Aorta (tissue), 5 donors: Measurements from ENCODE around the gene SIVA1. TPM values are rescaled to one million over a fixed set of nuclear protein-coding genes. Genes with fewer than 3 reads are reported as not detected.

ENCODE experiments used
- ATAC-seq: fragments of 200-7000 bp; cut with Tn5 transposase; one replicate; pipeline ENCODE4 v1.9.1; 2022; ENCODE audit warnings: moderate library complexity; ENCODE audit not compliant: low FRiP score
- DNase-seq, 2 donors: peaks; one replicate each; pipeline ENCODE4 v3.0.0-alpha.2; 2020
- H3K27ac ChIP-seq, 2 donors: one replicate each; pipeline ENCODE4 v1.5.1; 2013; ENCODE audit warnings: low read length in 2 of 2, mild to moderate bottlenecking in 2 of 2, moderate library complexity in 2 of 2, control low read depth in 1 of 2, inconsistent platforms in 1 of 2, low read depth in 1 of 2
- H3K27me3 ChIP-seq, 2 donors: one replicate each; pipeline ENCODE4 v1.6.1; 2013; ENCODE audit warnings: control low read depth in 1 of 2, low read length in 1 of 2, mild to moderate bottlenecking in 1 of 2, moderate library complexity in 1 of 2; ENCODE audit not compliant: insufficient read depth in 2 of 2, control insufficient read depth in 1 of 2
- H3K36me3 ChIP-seq, 2 donors: one replicate each; pipeline ENCODE4 v1.6.1; 2013; ENCODE audit warnings: control low read depth in 1 of 2, low read length in 1 of 2, mild to moderate bottlenecking in 1 of 2; ENCODE audit not compliant: insufficient read depth in 2 of 2, control insufficient read depth in 1 of 2
- H3K4me1 ChIP-seq, 2 donors: one replicate each; pipeline ENCODE4 v1.6.1; 2013; ENCODE audit warnings: low read length in 2 of 2, control low read depth in 1 of 2, mild to moderate bottlenecking in 1 of 2, moderate library complexity in 1 of 2; ENCODE audit not compliant: insufficient read depth in 2 of 2, control insufficient read depth in 1 of 2
- H3K4me3 ChIP-seq, 2 donors: one replicate each; pipeline ENCODE4 v1.5.1; 2013; ENCODE audit warnings: low read length in 2 of 2, control low read depth in 1 of 2, mild to moderate bottlenecking in 1 of 2
- H3K9me3 ChIP-seq: one replicate; pipeline ENCODE4 v1.6.1; 2013; ENCODE audit warnings: mild to moderate bottlenecking, low read length; ENCODE audit not compliant: control insufficient read depth
- WGBS, 2 donors: extraction: QIAGEN DNeasy Blood & Tissue Kit; methylation state at CpG; one replicate each; pipeline ENCODE4 v1.1.7; 2013; 5-methylcytosine and 5-hydroxymethylcytosine counted together
- intact Hi-C, 2 donors: fragments of 100-400 bp; cut with DNase I; formaldehyde crosslinking; loops; one replicate each; pipeline versions ENCODE4 v1.14.2 to v1.15.0; 2022
- polyA plus RNA-seq, 2 donors: library from polyadenylated mRNA; stranded (reverse); fragments of 200-250 nt; gene quantifications; one replicate each; pipeline ENCODE4 v1.2.3, GENCODE V29; 2013
- total RNA-seq, 2 donors: library from RNA; stranded (reverse); fragmentation: NEBNext Ultra II Directional; extraction: Animal tissue kit (Norgen Biotek cat#: 25700); gene quantifications; one replicate each; pipeline ENCODE4 v1.2.1, GENCODE V29; 2021
- donor health status: healthy with polysubstance abuse.
- donor health status: Bipolar disorder and iron deficiency.
- donor health status: DM: no; HTN: no; CAD: no.
- donor health status: DM: no; HTN: no; CAD: no.
- donor health status: DM: yes; HTN: yes; CAD: no.

Gene SIVA1
- total and polyA plus RNA-seq, 4 donors = 74.3 to 241 (median 151) TPM

DNA sequence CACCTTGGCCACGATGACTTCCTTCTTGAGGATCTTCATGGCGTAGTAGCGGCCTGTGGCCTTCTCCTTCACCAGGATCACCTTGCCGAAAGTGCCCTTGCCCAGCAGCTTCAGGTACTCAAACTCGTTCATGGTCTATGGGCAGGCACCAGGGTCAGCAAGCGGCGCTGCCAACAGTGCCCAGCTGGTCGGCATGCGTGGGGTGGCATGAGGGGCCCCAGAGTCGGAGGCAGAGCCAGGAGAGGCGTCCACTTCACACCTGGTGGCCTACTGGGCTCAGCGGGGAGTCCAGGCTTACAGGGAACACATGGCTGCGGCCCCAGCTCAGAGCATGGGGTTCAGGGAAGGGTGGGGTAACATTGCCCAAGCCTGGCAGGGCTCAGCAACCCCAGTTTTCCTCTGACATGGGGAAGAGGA lies 22.1 kb downstream of the SIVA1 start:
- 88% methylated on average over 13 of the region's 13 CpGs for WGBS, 2 donors
- no peak overlapping the region for H3K27ac ChIP-seq
- H3K4me3 ChIP-seq = no peak overlapping the region
- no peaks in the 10 kb centered on the region for H3K36me3 ChIP-seq
- DNase-seq = no peak
- no peak for ATAC-seq
- intact Hi-C loops = no loop called here
- H3K4me1 ChIP-seq = no peaks in the 10 kb centered on the region
- H3K27me3 ChIP-seq = no peaks in the 10 kb centered on the region
- H3K9me3 ChIP-seq = no peaks in the 10 kb centered on the region

GRCh38 chr14:104776481-104776880 lies 23.5 kb downstream of the SIVA1 start:
- Histone ChIP-seq H3K9me3 (no peaks in the 10 kb centered on the region), H3K36me3 (no peaks in the 10 kb centered on the region), H3K4me3 (no peak overlapping the region), H3K27me3 (no peaks in the 10 kb centered on the region), H3K27ac (no peak overlapping the region), H3K4me1 (no peaks in the 10 kb centered on the region)
- WGBS, 2 donors = 98 to 100% methylated on average over 15 of the region's 15 CpGs
- intact Hi-C loops = no loop called here
- DNase-seq = no peak
- no peak for ATAC-seq

DNA sequence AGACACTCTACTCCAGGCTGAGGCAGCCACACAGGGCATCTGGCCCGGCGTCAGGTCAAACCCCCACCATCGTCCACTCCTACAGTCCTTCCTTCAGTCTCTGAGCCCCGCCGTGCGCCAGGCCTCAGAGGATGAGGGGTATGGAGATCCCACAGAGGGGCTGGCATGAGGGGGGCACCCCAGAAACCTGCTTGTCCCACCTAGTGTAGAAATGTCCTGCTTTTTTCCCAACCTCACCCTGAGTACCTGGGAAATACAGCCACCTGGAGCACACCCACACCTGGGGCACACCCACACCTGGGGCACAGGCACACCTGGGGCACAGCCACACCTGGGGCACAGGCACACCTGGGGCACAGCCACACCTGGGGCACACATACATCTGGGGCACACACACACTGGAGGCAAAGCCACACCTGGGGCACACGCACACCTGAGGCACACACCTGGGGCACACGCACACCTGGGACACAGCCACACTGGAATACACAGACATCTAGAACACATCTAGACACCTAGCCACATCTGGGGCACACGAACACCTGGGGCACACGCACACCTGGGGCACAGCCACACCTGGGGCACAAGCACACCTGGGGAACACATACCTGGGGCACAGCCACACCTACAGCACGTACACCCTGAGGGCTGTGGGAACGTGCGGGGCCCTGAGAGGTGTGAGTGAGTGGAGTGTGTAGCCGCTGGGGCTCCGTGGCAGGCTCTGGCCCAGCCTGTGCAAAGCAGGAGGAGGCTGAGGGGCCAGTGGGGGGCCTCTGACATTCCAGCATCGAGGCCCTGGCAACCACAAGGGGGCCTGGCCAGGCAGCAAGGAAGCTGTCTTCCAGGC lies 24.2 kb downstream of the SIVA1 start:
- H3K36me3 ChIP-seq = no peaks in the 10 kb centered on the region
- H3K4me3 ChIP-seq = no peak overlapping the region
- H3K27ac ChIP-seq = no peak overlapping the region
- H3K9me3 ChIP-seq = no peaks in the 10 kb centered on the region
- intact Hi-C loops = no loop called here
- H3K27me3 ChIP-seq = no peaks in the 10 kb centered on the region
- H3K4me1 ChIP-seq = no peaks in the 10 kb centered on the region
- 75 to 83% methylated on average over 16 of the region's 16 CpGs for WGBS, 2 donors
- ATAC-seq (no peak), DNase-seq (no peak)

- no peaks in the 10 kb centered on the region for H3K27me3 ChIP-seq
- no peak overlapping the region for H3K4me3 ChIP-seq
- DNase-seq (no peak), ATAC-seq (no peak)
- no peaks in the 10 kb centered on the region for H3K4me1 ChIP-seq
- no peak overlapping the region for H3K27ac ChIP-seq
- H3K9me3 ChIP-seq = no peaks in the 10 kb centered on the region
- WGBS, 2 donors = 67 to 70% methylated on average over 15 of the region's 15 CpGs
- intact Hi-C loops = no loop called here
- no peaks in the 10 kb centered on the region for H3K36me3 ChIP-seq
These were observed 24.9 kb downstream of the SIVA1 start for GRCh38 chr14:104777808-104778249.

- no peak overlapping the region for H3K27ac ChIP-seq
- no peaks in the 10 kb centered on the region for H3K4me1 ChIP-seq
- intact Hi-C loops = no loop called here
- ATAC-seq = no peak
- H3K9me3 ChIP-seq = no peaks in the 10 kb centered on the region
- no peaks in the 10 kb centered on the region for H3K27me3 ChIP-seq
- DNase-seq = no peak
- H3K4me3 ChIP-seq = no peak overlapping the region
- WGBS, 2 donors = 83 to 87% methylated on average over 13 to 15 of the region's 15 CpGs
- no peaks in the 10 kb centered on the region for H3K36me3 ChIP-seq
These were observed 25.9 kb downstream of the SIVA1 start for GRCh38 chr14:104778694-104779331.

GRCh38 chr14:104779776-104780512 lies 27.0 kb downstream of the SIVA1 start:
- Histone ChIP-seq H3K27ac (no peak overlapping the region), H3K4me3 (no peak overlapping the region), H3K27me3 (no peaks in the 10 kb centered on the region), H3K4me1 (no peaks in the 10 kb centered on the region), H3K9me3 (no peaks in the 10 kb centered on the region), H3K36me3 (no peaks in the 10 kb centered on the region)
- ATAC-seq (no peak), DNase-seq (no peak)
- 88% methylated on average over 32 of the region's 32 CpGs for WGBS, 2 donors
- intact Hi-C loops = no loop called here

DNA sequence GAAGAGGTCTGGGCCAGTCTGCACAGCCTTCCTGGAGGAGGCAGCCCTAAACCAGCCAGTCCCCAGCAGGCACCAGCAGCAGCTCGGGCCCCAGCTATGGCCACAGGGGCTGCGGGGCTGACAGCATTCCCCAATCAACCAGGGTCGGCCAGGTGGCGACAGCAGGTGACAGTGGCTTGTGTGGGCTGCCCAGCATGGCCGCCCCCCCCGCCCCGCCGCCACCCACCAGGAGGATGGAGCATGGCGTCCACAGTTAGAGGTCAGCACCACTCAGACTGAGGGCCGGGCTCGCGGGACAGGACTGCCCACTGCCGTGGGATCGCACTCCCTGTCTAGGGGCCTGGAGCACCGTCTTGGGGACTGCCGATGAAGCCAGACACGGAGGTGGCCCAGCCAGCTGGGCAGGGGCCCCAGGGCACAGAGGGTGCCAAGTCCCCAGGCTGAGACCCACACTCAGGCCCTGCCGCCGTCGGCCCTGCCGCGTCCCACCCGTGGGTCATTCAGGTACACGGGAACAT lies 27.6 kb downstream of the SIVA1 start:
- no peaks in the 10 kb centered on the region for H3K36me3 ChIP-seq

GRCh38 chr14:104781271-104782077 lies 28.5 kb downstream of the SIVA1 start:
- ATAC-seq (no peak), DNase-seq (no peak)
- Histone ChIP-seq H3K36me3 (no peaks in the 10 kb centered on the region), H3K4me3 (no peak overlapping the region), H3K4me1 (no peaks in the 10 kb centered on the region), H3K27ac (no peak overlapping the region), H3K27me3 (no peaks in the 10 kb centered on the region), H3K9me3 (no peaks in the 10 kb centered on the region)
- 86% methylated on average over 17 to 20 of the region's 20 CpGs for WGBS, 2 donors
- intact Hi-C loops = no loop called here

More for the DNA sequence above, 27.6 kb downstream of the SIVA1 start:
- Histone ChIP-seq H3K4me3 (no peak overlapping the region), H3K27me3 (no peaks in the 10 kb centered on the region), H3K4me1 (no peaks in the 10 kb centered on the region), H3K27ac (no peak overlapping the region), H3K9me3 (no peaks in the 10 kb centered on the region)
- DNase-seq (no peak), ATAC-seq (no peak)
- WGBS, 2 donors = 83 to 85% methylated on average over 24 of the region's 24 CpGs
- intact Hi-C loops = no loop called here
